GM12878 (cell line): ENCODE measurements around the gene RECQL5. TPM values are rescaled to one million over a fixed set of nuclear protein-coding genes. Genes with fewer than 3 reads are reported as not detected.
A peak's percentile ranks its signal among the peaks of the same experiment; 100 is the strongest.

Experiments
- BRCA1 ChIP-seq: IDR thresholded peaks from 2 replicates; pipeline ENCODE4 v1.6.1; 2011; ENCODE audit warnings: low read depth, low read length, improper control_type of control experiment
- CEBPB ChIP-seq, 2 experiments: fragments of 150-350 bp in 1 of 2; IDR thresholded peaks; 2 replicates each; pipeline ENCODE4 v1.6.1; 2012 to 2014; ENCODE audit warnings: low read depth in 2 of 2, low read length in 2 of 2, borderline replicate concordance in 1 of 2, inconsistent platforms in 1 of 2
- EED ChIP-seq: sonication (generic); IDR thresholded peaks from 2 replicates; pipeline ENCODE4 v1.6.1; 2016; ENCODE audit warnings: antibody characterized with exemption, low read depth
- EGR1 ChIP-seq, 2 experiments: IDR thresholded peaks; 1 replicate in 1 of 2; 2 replicates in 1 of 2; pipeline ENCODE4 v1.6.1; 2011 to 2012; ENCODE audit warnings: low read depth in 2 of 2, low read length in 2 of 2, borderline replicate concordance in 1 of 2, mild to moderate bottlenecking in 1 of 2, moderate library complexity in 1 of 2
- IKZF2 ChIP-seq, 2 experiments: fragments of 450-650 bp; IDR thresholded peaks; 2 replicates each; pipeline ENCODE4 v1.6.1; 2017; ENCODE audit warnings: mild to moderate bottlenecking in 2 of 2, moderate library complexity in 2 of 2
- JUNB ChIP-seq: IDR thresholded peaks from 2 replicates; pipeline ENCODE4 v1.6.1; 2016; ENCODE audit warnings: antibody characterized with exemption, mild to moderate bottlenecking
- MEF2B ChIP-seq: fragments of 450-650 bp; IDR thresholded peaks from 2 replicates; pipeline ENCODE4 v1.6.1; 2018; ENCODE audit warnings: mild to moderate bottlenecking, moderate library complexity; ENCODE audit not compliant: partially characterized antibody, poor library complexity, severe bottlenecking
- POLR2AphosphoS2 ChIP-seq: IDR thresholded peaks from 2 replicates; pipeline ENCODE4 v1.6.1; 2011; ENCODE audit warnings: low read depth, mild to moderate bottlenecking, low read length, improper control_type of control experiment, moderate library complexity
- SIN3A ChIP-seq: IDR thresholded peaks from 2 replicates; pipeline ENCODE4 v1.6.1; 2012; ENCODE audit warnings: low read depth, low read length, improper control_type of control experiment
- SMAD1 ChIP-seq: fragments of 450-650 bp; IDR thresholded peaks from 2 replicates; pipeline ENCODE4 v1.6.1; 2018; ENCODE audit warnings: mild to moderate bottlenecking, low read depth; ENCODE audit not compliant: partially characterized antibody
- SMAD5 ChIP-seq: IDR thresholded peaks from 2 replicates; pipeline ENCODE4 v1.6.1; 2016; ENCODE audit warnings: antibody characterized with exemption, low read depth
- SPI1 ChIP-seq: IDR thresholded peaks from 2 replicates; pipeline ENCODE4 v1.6.1; 2011; ENCODE audit warnings: low read depth, mild to moderate bottlenecking, low read length, moderate library complexity, borderline replicate concordance; ENCODE audit not compliant: insufficient read depth
- SUPT20H ChIP-seq: IDR thresholded peaks from 2 replicates; pipeline ENCODE4 v1.6.1; 2011; ENCODE audit warnings: low read depth, mild to moderate bottlenecking, low read length, moderate library complexity, borderline replicate concordance; ENCODE audit not compliant: control insufficient read depth
- ZNF207 ChIP-seq: fragments of 450-650 bp; IDR thresholded peaks from 2 replicates; pipeline ENCODE4 v1.6.1; 2014; ENCODE audit warnings: antibody characterized with exemption, mild to moderate bottlenecking, borderline replicate concordance
- ZNF274 ChIP-seq: IDR thresholded peaks from one replicate; pipeline ENCODE4 v1.8.0; 2011; ENCODE audit not compliant: insufficient read length, insufficient read depth
- polyA plus RNA-seq, 11 experiments: library from polyadenylated mRNA; depleted of rRNA in 4 of 11; unstranded in 6 of 11; stranded (reverse) in 5 of 11; fragments of >200 nt; fragmentation: Nextera tagmentation in 4 of 11; fragmentation: Illumina TruSeq in 1 of 11; extraction: Ambion mirVana in 4 of 11; extraction: Trizol in 1 of 11; gene quantifications; 1 replicate in 1 of 11; 2 replicates in 10 of 11; pipeline versions ENCODE4 v1.2.1 to v1.2.3, GENCODE V29; 2011 to 2016; ENCODE audit warnings: inconsistent platforms in 2 of 11, missing spikeins in 2 of 11, low read depth in 1 of 11
- total RNA-seq, 4 experiments: library from RNA; depleted of rRNA in 3 of 4; stranded (reverse); fragments of >200 nt in 3 of 4; fragmentation: Illumina TruSeq in 1 of 4; extraction: Trizol in 1 of 4; gene quantifications; 2 replicates each; pipeline versions ENCODE4 v1.2.1 to v1.2.3, GENCODE V29; 2013 to 2021
- TF ChIP-seq, protein P1 (sequence below): fragments of 450-650 bp; IDR thresholded peaks from 2 replicates; pipeline ENCODE4 v1.6.1; 2017; ENCODE audit warnings: mild to moderate bottlenecking, moderate library complexity
- TF ChIP-seq, protein P2 (sequence below), 3 experiments: IDR thresholded peaks in 2 of 3; conservative IDR thresholded peaks in 1 of 3; 2 replicates each; pipeline ENCODE4 v1.5.1; 2011; ENCODE audit warnings: low read depth in 3 of 3, low read length in 3 of 3, mild to moderate bottlenecking in 3 of 3, control low read depth in 2 of 3, moderate library complexity in 2 of 3, inconsistent platforms in 1 of 3, mixed read lengths in 1 of 3; ENCODE audit not compliant: control insufficient read depth in 2 of 3, insufficient read depth in 1 of 3; ENCODE audit errors: extremely low read depth in 1 of 3
- TF ChIP-seq, protein P3 (sequence below): fragments of 450-650 bp; IDR thresholded peaks from 2 replicates; pipeline ENCODE4 v1.6.1; 2016; ENCODE audit warnings: mild to moderate bottlenecking, moderate library complexity, borderline replicate concordance

RECQL5 gene
- total and polyA plus RNA-seq, 10 of the 15 experiments (the other 5 are each of a cell fraction or from before 2014, with no cell fraction given): 3.6 to 30.6 (median 20.1) TPM

DNA sequence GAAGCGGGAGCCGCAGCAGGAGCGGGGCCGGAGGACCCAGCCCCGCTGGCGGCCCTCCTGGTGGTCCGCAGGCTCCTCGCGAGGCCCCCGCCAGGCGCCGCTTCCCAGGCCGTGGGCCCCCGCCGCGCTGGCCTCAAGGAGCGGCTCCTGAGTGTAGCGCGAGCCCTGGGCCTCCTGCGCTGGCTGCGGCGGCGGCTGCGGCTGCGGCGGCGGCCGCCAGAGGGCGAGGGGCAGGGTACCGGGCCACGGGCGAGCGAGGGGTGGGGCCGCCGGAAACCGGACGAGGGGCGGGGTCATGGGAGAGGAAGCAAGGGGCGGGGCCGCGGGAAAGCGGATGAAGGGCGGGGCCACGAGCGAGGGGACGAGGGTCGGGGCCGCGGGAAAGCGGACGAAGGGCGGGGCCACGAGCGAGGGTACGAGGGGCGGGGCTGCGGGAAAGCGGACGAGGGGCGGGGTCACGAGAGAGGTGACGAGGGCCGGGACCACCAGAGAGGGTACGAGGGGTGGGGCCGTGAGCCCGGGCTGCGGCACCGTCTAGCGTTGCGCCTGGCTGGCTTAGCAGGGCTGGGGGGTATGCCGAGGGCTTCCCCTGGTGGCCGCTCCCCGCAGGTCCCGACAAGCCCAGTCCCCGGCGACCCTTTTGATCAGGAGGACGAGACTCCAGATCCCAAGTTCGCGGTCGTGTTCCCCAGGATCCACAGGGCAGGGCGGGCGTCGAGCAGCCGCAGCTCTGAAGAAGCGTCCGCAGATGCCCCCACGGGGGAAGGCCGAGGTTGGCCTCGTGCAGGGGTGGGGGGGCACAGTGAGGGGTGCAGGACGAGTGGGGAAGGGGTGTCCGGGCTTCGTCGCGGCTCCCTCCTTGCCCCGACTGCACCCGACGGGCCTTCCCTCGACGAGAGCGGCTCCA lies 77.7 kb downstream of the RECQL5 start (continued):
- TF ChIP-seq EGR1 (IDR thresholded peaks at IDR 0.05; ENCODE audit: borderline replicate concordance in 1 of 2, low read depth in 2 of 2, low read length in 2 of 2) (no peak), SMAD1 (no peak), MEF2B (no peak), ZNF274 (no peak), SUPT20H (no peak), CEBPB (IDR thresholded peaks at IDR 0.05; ENCODE audit: borderline replicate concordance in 1 of 2, low read depth in 2 of 2, low read length in 2 of 2) (no peak), ZNF207 (0 out of 2 replicates have a peak, but pooled peaks have one; percentile 22), EED (no peak), POLR2AphosphoS2 (no peak), BRCA1 (no peak), JUNB (no peak), SPI1 (no peak), SMAD5 (no peak), SIN3A (no peak), IKZF2 (IDR thresholded peaks at IDR 0.05) (no peak)
- TF ChIP-seq, protein P1, sequence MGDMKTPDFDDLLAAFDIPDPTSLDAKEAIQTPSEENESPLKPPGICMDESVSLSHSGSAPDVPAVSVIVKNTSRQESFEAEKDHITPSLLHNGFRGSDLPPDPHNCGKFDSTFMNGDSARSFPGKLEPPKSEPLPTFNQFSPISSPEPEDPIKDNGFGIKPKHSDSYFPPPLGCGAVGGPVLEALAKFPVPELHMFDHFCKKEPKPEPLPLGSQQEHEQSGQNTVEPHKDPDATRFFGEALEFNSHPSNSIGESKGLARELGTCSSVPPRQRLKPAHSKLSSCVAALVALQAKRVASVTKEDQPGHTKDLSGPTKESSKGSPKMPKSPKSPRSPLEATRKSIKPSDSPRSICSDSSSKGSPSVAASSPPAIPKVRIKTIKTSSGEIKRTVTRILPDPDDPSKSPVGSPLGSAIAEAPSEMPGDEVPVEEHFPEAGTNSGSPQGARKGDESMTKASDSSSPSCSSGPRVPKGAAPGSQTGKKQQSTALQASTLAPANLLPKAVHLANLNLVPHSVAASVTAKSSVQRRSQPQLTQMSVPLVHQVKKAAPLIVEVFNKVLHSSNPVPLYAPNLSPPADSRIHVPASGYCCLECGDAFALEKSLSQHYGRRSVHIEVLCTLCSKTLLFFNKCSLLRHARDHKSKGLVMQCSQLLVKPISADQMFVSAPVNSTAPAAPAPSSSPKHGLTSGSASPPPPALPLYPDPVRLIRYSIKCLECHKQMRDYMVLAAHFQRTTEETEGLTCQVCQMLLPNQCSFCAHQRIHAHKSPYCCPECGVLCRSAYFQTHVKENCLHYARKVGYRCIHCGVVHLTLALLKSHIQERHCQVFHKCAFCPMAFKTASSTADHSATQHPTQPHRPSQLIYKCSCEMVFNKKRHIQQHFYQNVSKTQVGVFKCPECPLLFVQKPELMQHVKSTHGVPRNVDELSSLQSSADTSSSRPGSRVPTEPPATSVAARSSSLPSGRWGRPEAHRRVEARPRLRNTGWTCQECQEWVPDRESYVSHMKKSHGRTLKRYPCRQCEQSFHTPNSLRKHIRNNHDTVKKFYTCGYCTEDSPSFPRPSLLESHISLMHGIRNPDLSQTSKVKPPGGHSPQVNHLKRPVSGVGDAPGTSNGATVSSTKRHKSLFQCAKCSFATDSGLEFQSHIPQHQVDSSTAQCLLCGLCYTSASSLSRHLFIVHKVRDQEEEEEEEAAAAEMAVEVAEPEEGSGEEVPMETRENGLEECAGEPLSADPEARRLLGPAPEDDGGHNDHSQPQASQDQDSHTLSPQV: peak; percentile 59; the same call in 1 of the 2 replicates
- TF ChIP-seq, protein P2, sequence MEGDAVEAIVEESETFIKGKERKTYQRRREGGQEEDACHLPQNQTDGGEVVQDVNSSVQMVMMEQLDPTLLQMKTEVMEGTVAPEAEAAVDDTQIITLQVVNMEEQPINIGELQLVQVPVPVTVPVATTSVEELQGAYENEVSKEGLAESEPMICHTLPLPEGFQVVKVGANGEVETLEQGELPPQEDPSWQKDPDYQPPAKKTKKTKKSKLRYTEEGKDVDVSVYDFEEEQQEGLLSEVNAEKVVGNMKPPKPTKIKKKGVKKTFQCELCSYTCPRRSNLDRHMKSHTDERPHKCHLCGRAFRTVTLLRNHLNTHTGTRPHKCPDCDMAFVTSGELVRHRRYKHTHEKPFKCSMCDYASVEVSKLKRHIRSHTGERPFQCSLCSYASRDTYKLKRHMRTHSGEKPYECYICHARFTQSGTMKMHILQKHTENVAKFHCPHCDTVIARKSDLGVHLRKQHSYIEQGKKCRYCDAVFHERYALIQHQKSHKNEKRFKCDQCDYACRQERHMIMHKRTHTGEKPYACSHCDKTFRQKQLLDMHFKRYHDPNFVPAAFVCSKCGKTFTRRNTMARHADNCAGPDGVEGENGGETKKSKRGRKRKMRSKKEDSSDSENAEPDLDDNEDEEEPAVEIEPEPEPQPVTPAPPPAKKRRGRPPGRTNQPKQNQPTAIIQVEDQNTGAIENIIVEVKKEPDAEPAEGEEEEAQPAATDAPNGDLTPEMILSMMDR (IDR thresholded peaks at IDR 0.05 in 2 of 3, conservative IDR thresholded peaks at IDR 0.05 in 1 of 3; ENCODE audit: control insufficient read depth in 2 of 3, extremely low read depth in 1 of 3, insufficient read depth in 1 of 3, low read depth in 3 of 3, low read length in 3 of 3): peak; percentile 46 to 66 (median 65)
- TF ChIP-seq, protein P3, sequence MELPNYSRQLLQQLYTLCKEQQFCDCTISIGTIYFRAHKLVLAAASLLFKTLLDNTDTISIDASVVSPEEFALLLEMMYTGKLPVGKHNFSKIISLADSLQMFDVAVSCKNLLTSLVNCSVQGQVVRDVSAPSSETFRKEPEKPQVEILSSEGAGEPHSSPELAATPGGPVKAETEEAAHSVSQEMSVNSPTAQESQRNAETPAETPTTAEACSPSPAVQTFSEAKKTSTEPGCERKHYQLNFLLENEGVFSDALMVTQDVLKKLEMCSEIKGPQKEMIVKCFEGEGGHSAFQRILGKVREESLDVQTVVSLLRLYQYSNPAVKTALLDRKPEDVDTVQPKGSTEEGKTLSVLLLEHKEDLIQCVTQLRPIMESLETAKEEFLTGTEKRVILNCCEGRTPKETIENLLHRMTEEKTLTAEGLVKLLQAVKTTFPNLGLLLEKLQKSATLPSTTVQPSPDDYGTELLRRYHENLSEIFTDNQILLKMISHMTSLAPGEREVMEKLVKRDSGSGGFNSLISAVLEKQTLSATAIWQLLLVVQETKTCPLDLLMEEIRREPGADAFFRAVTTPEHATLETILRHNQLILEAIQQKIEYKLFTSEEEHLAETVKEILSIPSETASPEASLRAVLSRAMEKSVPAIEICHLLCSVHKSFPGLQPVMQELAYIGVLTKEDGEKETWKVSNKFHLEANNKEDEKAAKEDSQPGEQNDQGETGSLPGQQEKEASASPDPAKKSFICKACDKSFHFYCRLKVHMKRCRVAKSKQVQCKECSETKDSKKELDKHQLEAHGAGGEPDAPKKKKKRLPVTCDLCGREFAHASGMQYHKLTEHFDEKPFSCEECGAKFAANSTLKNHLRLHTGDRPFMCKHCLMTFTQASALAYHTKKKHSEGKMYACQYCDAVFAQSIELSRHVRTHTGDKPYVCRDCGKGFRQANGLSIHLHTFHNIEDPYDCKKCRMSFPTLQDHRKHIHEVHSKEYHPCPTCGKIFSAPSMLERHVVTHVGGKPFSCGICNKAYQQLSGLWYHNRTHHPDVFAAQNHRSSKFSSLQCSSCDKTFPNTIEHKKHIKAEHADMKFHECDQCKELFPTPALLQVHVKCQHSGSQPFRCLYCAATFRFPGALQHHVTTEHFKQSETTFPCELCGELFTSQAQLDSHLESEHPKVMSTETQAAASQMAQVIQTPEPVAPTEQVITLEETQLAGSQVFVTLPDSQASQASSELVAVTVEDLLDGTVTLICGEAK: no peak
